Left cardiac atrium (tissue), 4 donors: Measurements from ENCODE around the gene SKAP1. TPM values are rescaled to one million over a fixed set of nuclear protein-coding genes. Genes with fewer than 3 reads are reported as not detected.
A peak's percentile ranks its signal among the peaks of the same experiment; 100 is the strongest.

ENCODE experiments used
- ATAC-seq, 2 donors: fragments of 200-7000 bp; cut with Tn5 transposase; one replicate each; pipeline ENCODE4 v1.9.1; 2020; ENCODE audit warnings: mild to moderate bottlenecking in 2 of 2, moderate library complexity in 2 of 2
- DNase-seq: peaks from one replicate; pipeline ENCODE4 v3.0.0-alpha.2; 2020
- intact Hi-C, 2 donors: fragments of 100-400 bp; cut with DNase I; formaldehyde crosslinking; loops; one replicate each; pipeline versions ENCODE4 v1.14.1 to v1.15.1; 2022 to 2023
- total RNA-seq, 2 donors: library from RNA; stranded (reverse); fragmentation: NEBNext Ultra II Directional; extraction: Animal tissue kit (Norgen Biotek cat#: 25700); gene quantifications; one replicate each; pipeline ENCODE4 v1.2.1, GENCODE V29; 2021
- donor health status: DM: no; HTN: yes; CAD: no.
- donor health status: DM: no; HTN: yes; CAD: no; lungs with severe emphysema.
- donor health status: DM: yes; HTN: yes; CAD: no.
- donor health status: Dilated cardiomyopathy.

SKAP1 gene
- total RNA-seq, 2 donors from 2014 or later = 0.31 to 0.88 TPM

GRCh38 chr17:48175692-48176470 is 254.1 kb downstream of the SKAP1 start:
- peak in 1 of 2 donors; percentile 38 for ATAC-seq
- DNase-seq = no peak
- intact Hi-C loops = no loop called here

- DNase-seq = no peak
- no peak for ATAC-seq
- intact Hi-C loops = no loop called here
Observed at GRCh38 chr17:48174833-48175523, 255.0 kb downstream of the SKAP1 start.

- ATAC-seq (no peak), DNase-seq (no peak)
- intact Hi-C loops = no loop called here
Observed at GRCh38 chr17:48173191-48173984, 256.6 kb downstream of the SKAP1 start.

- DNase-seq (no peak), ATAC-seq (no peak)
- intact Hi-C loops = no loop called here
Observed at GRCh38 chr17:48169926-48170325, 260.1 kb downstream of the SKAP1 start.

GRCh38 chr17:48163809-48164208 is 266.2 kb downstream of the SKAP1 start:
- no peak for ATAC-seq
- intact Hi-C loops = no loop called here
- DNase-seq = no peak

GRCh38 chr17:48162946-48163506 is 267.0 kb downstream of the SKAP1 start:
- DNase-seq (no peak), ATAC-seq (no peak)
- intact Hi-C loops = no loop called here

GRCh38 chr17:48162306-48162934 is 267.6 kb downstream of the SKAP1 start:
- ATAC-seq = no peak
- no peak for DNase-seq
- intact Hi-C loops = no loop called here

- ATAC-seq (no peak), DNase-seq (no peak)
- intact Hi-C loops = no loop called here
Observed at GRCh38 chr17:48161127-48161905, 268.7 kb downstream of the SKAP1 start.

GRCh38 chr17:48160177-48161081 is 269.6 kb downstream of the SKAP1 start:
- DNase-seq = no peak
- intact Hi-C loops = no loop called here
- no peak for ATAC-seq

- DNase-seq = no peak
- intact Hi-C loops = no loop called here
Observed at GRCh38 chr17:48159232-48159631, 270.8 kb downstream of the SKAP1 start.

GRCh38 chr17:48155889-48156611 is 274.0 kb downstream of the SKAP1 start:
- intact Hi-C loops = no loop called here
- ATAC-seq (no peak), DNase-seq (no peak)

More at GRCh38 chr17:48159232-48159631, 270.8 kb downstream of the SKAP1 start:
- no peak for ATAC-seq

GRCh38 chr17:48153691-48154358 is 276.2 kb downstream of the SKAP1 start:
- ATAC-seq (peak in 1 of 2 donors; percentile 31), DNase-seq (no peak)
- intact Hi-C loops = no loop called here

- ATAC-seq (no peak), DNase-seq (no peak)
- intact Hi-C loops = no loop called here
Observed at GRCh38 chr17:48152289-48152688, 277.7 kb downstream of the SKAP1 start.

- intact Hi-C loops = no loop called here
- no peak for ATAC-seq
- DNase-seq = no peak
Observed at GRCh38 chr17:48151220-48151619, 278.8 kb downstream of the SKAP1 start.

- intact Hi-C loops = no loop called here
- ATAC-seq (no peak), DNase-seq (no peak)
Observed at GRCh38 chr17:48150597-48151001, 279.4 kb downstream of the SKAP1 start.

- intact Hi-C loops = no loop called here
- ATAC-seq = no peak
Observed at GRCh38 chr17:48149787-48150463, 280.1 kb downstream of the SKAP1 start.

More at GRCh38 chr17:48149787-48150463, 280.1 kb downstream of the SKAP1 start:
- no peak for DNase-seq
